Amniotic stem cell (primary cell): ENCODE data around the gene MINDY3.
"Not testable (repeated sequence)": the region's sequence is repeated elsewhere in the genome, so short reads cannot be mapped to it uniquely, and the experiment has no call there.

Experiments used
- DNase-seq: peaks from one replicate; lab custom pipeline; 2025; lab: John Stamatoyannopoulos, UW

The MINDY3 gene

GRCh38 chr10:15780353-15781135 is 79.8 kb downstream of the MINDY3 start:
- no peak for DNase-seq

- DNase-seq: no peak
Observed at GRCh38 chr10:15775513-15775912, 84.8 kb downstream of the MINDY3 start.

- not testable (repeated sequence) for DNase-seq
Observed at GRCh38 chr10:15774534-15774933, 85.8 kb downstream of the MINDY3 start.

GRCh38 chr10:15764892-15765454 is 95.3 kb downstream of the MINDY3 start:
- no peak for DNase-seq

GRCh38 chr10:15763006-15763405 is 97.3 kb downstream of the MINDY3 start:
- DNase-seq: no peak

GRCh38 chr10:15762239-15762638 is 98.1 kb downstream of the MINDY3 start:
- DNase-seq: not testable (repeated sequence)

- DNase-seq: not testable (repeated sequence)
Observed at GRCh38 chr10:15761224-15761623, 99.1 kb downstream of the MINDY3 start.

GRCh38 chr10:15760681-15761080 is 99.6 kb downstream of the MINDY3 start:
- no peak for DNase-seq

GRCh38 chr10:15759265-15759664 is 101.0 kb downstream of the MINDY3 start:
- no peak for DNase-seq

GRCh38 chr10:15758618-15759017 is 101.7 kb downstream of the MINDY3 start:
- DNase-seq: no peak

- DNase-seq: no peak
Observed at GRCh38 chr10:15754937-15755336, 105.4 kb downstream of the MINDY3 start.

GRCh38 chr10:15751046-15751445 is 109.3 kb downstream of the MINDY3 start:
- no peak for DNase-seq

- DNase-seq: no peak
Observed at GRCh38 chr10:15748126-15748525, 112.2 kb downstream of the MINDY3 start.

- DNase-seq: no peak
Observed at GRCh38 chr10:15747632-15748031, 112.7 kb downstream of the MINDY3 start.

GRCh38 chr10:15745751-15746150 is 114.6 kb downstream of the MINDY3 start:
- DNase-seq: no peak

- peak; percentile 37 for DNase-seq
Observed at GRCh38 chr10:15744217-15744865, 116.0 kb downstream of the MINDY3 start.

- no peak for DNase-seq
Observed at GRCh38 chr10:15743443-15743842, 116.9 kb downstream of the MINDY3 start.

- DNase-seq: no peak
Observed at GRCh38 chr10:15742836-15743235, 117.5 kb downstream of the MINDY3 start.

GRCh38 chr10:15742102-15742501 is 118.2 kb downstream of the MINDY3 start:
- DNase-seq: no peak

GRCh38 chr10:15741581-15741980 is 118.7 kb downstream of the MINDY3 start:
- DNase-seq: no peak

- DNase-seq: no peak
Observed at GRCh38 chr10:15740261-15740660, 120.0 kb downstream of the MINDY3 start.

- no peak for DNase-seq
Observed at GRCh38 chr10:15739254-15739970, 120.9 kb downstream of the MINDY3 start.
